Mesodermal cell (in vitro differentiated cells): ENCODE measurements around the gene PAIP2.
"Not testable (repeated sequence)": the region's sequence is repeated elsewhere in the genome, so short reads cannot be mapped to it uniquely, and the experiment has no call there.

ENCODE experiments used
- H3K27ac ChIP-seq: 2 replicates; pipeline ENCODE4 v1.7.0; 2013; ENCODE audit warnings: mild to moderate bottlenecking, low read depth, low read length, moderate library complexity; ENCODE audit not compliant: severe bottlenecking
- H3K36me3 ChIP-seq: 2 replicates; pipeline ENCODE4 v1.7.1; 2013; ENCODE audit warnings: mild to moderate bottlenecking, low read length, moderate library complexity; ENCODE audit not compliant: control insufficient read depth, insufficient read depth
- H3K4me1 ChIP-seq: one replicate; pipeline ENCODE4 v1.7.1; 2013; ENCODE audit warnings: mild to moderate bottlenecking, low read length; ENCODE audit not compliant: insufficient read depth, control insufficient read depth, poor library complexity, severe bottlenecking
- H3K4me3 ChIP-seq: 2 replicates; pipeline ENCODE4 v1.7.0; 2013; ENCODE audit warnings: low read length, control low read depth, mild to moderate bottlenecking; ENCODE audit not compliant: insufficient read depth, poor library complexity, severe bottlenecking; ENCODE audit errors: extremely low read depth
- H3K9me3 ChIP-seq: 2 replicates; pipeline ENCODE4 v1.7.1; 2013; ENCODE audit warnings: mild to moderate bottlenecking, low read length, moderate library complexity; ENCODE audit not compliant: control insufficient read depth
- WGBS, 2 experiments: methylation state at CpG; one replicate each; pipeline ENCODE4 v1.1.5; 2013; ENCODE audit warnings: missing lambda C conversion rate in 2 of 2; ENCODE audit not compliant: insufficient coverage in 2 of 2; 5-methylcytosine and 5-hydroxymethylcytosine counted together

Gene PAIP2

GRCh38 chr5:139386050-139386438 lies 44.4 kb downstream of the PAIP2 start:
- peaks cover 14% of the 10 kb centered on the region for H3K4me1 ChIP-seq
- no peaks in the 10 kb centered on the region for H3K36me3 ChIP-seq
- WGBS, 2 experiments: 78 to 83% methylated on average over 3 of the region's 5 CpGs
- no peaks in the 10 kb centered on the region for H3K9me3 ChIP-seq
- no peak overlapping the region for H3K27ac ChIP-seq
- no peak overlapping the region for H3K4me3 ChIP-seq

- peaks cover 14% of the 10 kb centered on the region for H3K4me1 ChIP-seq
- not testable (repeated sequence) for H3K4me3 ChIP-seq, H3K36me3 ChIP-seq, H3K9me3 ChIP-seq, H3K27ac ChIP-seq
- 93 to 97% methylated on average over 6 to 8 of the region's 10 CpGs for WGBS, 2 experiments
Observed at GRCh38 chr5:139386956-139387355, 45.3 kb downstream of the PAIP2 start.

- Histone ChIP-seq H3K9me3 (no peaks in the 10 kb centered on the region), H3K4me3 (no peak overlapping the region), H3K4me1 (peaks cover 12% of the 10 kb centered on the region), H3K36me3 (no peaks in the 10 kb centered on the region), H3K27ac (no peak overlapping the region)
- WGBS, 2 experiments: 87 to 90% methylated on average over 7 to 9 of the region's 10 CpGs
Observed at GRCh38 chr5:139387611-139388197, 46.0 kb downstream of the PAIP2 start.

GRCh38 chr5:139388198-139388821 lies 46.7 kb downstream of the PAIP2 start:
- H3K4me1 ChIP-seq: peaks cover 10% of the 10 kb centered on the region
- whole genome bisulfite sequencing, 2 experiments: 10 to 50% methylated on average over 2 to 8 of the region's 8 CpGs

GRCh38 chr5:139389701-139390638 lies 48.3 kb downstream of the PAIP2 start, which contains the start of gene MZB1:
TSS of gene MZB1 (minus strand) at chr5:139389913. CDS start at chr5:139389856, 57 bp downstream.
- H3K9me3 ChIP-seq: no peaks in the 10 kb centered on the region
- no peaks in the 10 kb centered on the region for H3K36me3 ChIP-seq

More at GRCh38 chr5:139388198-139388821, 46.7 kb downstream of the PAIP2 start:
- Histone ChIP-seq H3K9me3 (no peaks in the 10 kb centered on the region), H3K27ac (no peak overlapping the region), H3K36me3 (no peaks in the 10 kb centered on the region), H3K4me3 (no peak overlapping the region)

GRCh38 chr5:139390639-139391569 lies 49.2 kb downstream of the PAIP2 start:
- WGBS, 2 experiments: 88 to 94% methylated on average over 7 to 8 of the region's 10 CpGs

More at GRCh38 chr5:139389701-139390638, 48.3 kb downstream of the PAIP2 start, which contains the start of gene MZB1:
- H3K4me1 ChIP-seq: peaks cover 10% of the 10 kb centered on the region
- 89 to 91% methylated on average over 5 to 7 of the region's 11 CpGs for WGBS, 2 experiments
- H3K4me3 ChIP-seq: no peak within 1 kb of the TSS
- no peak within 1 kb of the TSS for H3K27ac ChIP-seq

GRCh38 chr5:139391570-139392323 lies 50.1 kb downstream of the PAIP2 start:
- no peak overlapping the region for H3K27ac ChIP-seq
- peaks cover 10% of the 10 kb centered on the region for H3K4me1 ChIP-seq
- no peaks in the 10 kb centered on the region for H3K9me3 ChIP-seq
- peaks cover 3% of the 10 kb centered on the region for H3K36me3 ChIP-seq
- 65 to 78% methylated on average over 16 to 29 of the region's 33 CpGs for WGBS, 2 experiments
- peak overlapping the region; percentile 39 for H3K4me3 ChIP-seq

More at GRCh38 chr5:139390639-139391569, 49.2 kb downstream of the PAIP2 start:
- H3K36me3 ChIP-seq: no peaks in the 10 kb centered on the region
- no peak overlapping the region for H3K27ac ChIP-seq
- no peak overlapping the region for H3K4me3 ChIP-seq
- peaks cover 10% of the 10 kb centered on the region for H3K4me1 ChIP-seq
- H3K9me3 ChIP-seq: no peaks in the 10 kb centered on the region

- H3K4me3 ChIP-seq: peak overlapping the region; percentile 39
- WGBS, 2 experiments: 20 to 30% methylated on average over 18 to 35 of the region's 36 CpGs
- H3K27ac ChIP-seq: no peak overlapping the region
- peaks cover 10% of the 10 kb centered on the region for H3K4me1 ChIP-seq
- peaks cover 3% of the 10 kb centered on the region for H3K36me3 ChIP-seq
- H3K9me3 ChIP-seq: no peaks in the 10 kb centered on the region
Observed at GRCh38 chr5:139392324-139392677, 50.6 kb downstream of the PAIP2 start.

- peaks cover 3% of the 10 kb centered on the region for H3K36me3 ChIP-seq
- H3K9me3 ChIP-seq: no peaks in the 10 kb centered on the region
- H3K4me1 ChIP-seq: peaks cover 8% of the 10 kb centered on the region
- 6 to 7% methylated on average over 75 of the region's 77 CpGs for WGBS, 2 experiments
- H3K4me3 ChIP-seq: peak overlapping the region; percentile 39
- no peak overlapping the region for H3K27ac ChIP-seq
Observed at GRCh38 chr5:139392678-139393496, 51.2 kb downstream of the PAIP2 start.
